Natural killer cell (primary cell): ENCODE results near the gene ANKRD63. TPM values are rescaled to one million over a fixed set of nuclear protein-coding genes. Genes with fewer than 3 reads are reported as not detected.

Experiments
- ATAC-seq, 3 donors: fragments of 150-1000 bp in 2 of 3; fragments of 200-7000 bp in 1 of 3; cut with Tn5 transposase; 1 replicate in 1 of 3; 2 replicates in 2 of 3; pipeline ENCODE4 v1.10.0; 2021; ENCODE audit warnings: mild to moderate bottlenecking in 2 of 3, moderate library complexity in 2 of 3
- DNase-seq, 2 donors: peaks; one replicate each; pipeline versions ENCODE4 v3.0.0 to v3.0.0-alpha.2; 2013 to 2021; ENCODE audit warnings: mixed read lengths in 1 of 2
- H3K27ac ChIP-seq: one replicate; pipeline ENCODE4 v1.5.1; 2013; ENCODE audit warnings: mild to moderate bottlenecking, low read length
- H3K27me3 ChIP-seq: one replicate; pipeline ENCODE4 v1.6.1; 2013; ENCODE audit warnings: low read length; ENCODE audit not compliant: control insufficient read depth, insufficient read depth
- H3K36me3 ChIP-seq: one replicate; pipeline ENCODE4 v1.6.1; 2013; ENCODE audit warnings: low read length; ENCODE audit not compliant: control insufficient read depth, insufficient read depth
- H3K4me1 ChIP-seq: one replicate; pipeline ENCODE4 v1.6.1; 2013; ENCODE audit warnings: low read length; ENCODE audit not compliant: control insufficient read depth, insufficient read depth
- H3K4me3 ChIP-seq: one replicate; pipeline ENCODE4 v1.5.1; 2013; ENCODE audit warnings: low read length
- H3K9me3 ChIP-seq: one replicate; pipeline ENCODE4 v1.6.1; 2013; ENCODE audit warnings: low read length; ENCODE audit not compliant: control insufficient read depth, insufficient read depth
- H3K27ac Mint-ChIP-seq, 2 donors: one replicate each; pipeline ENCODE4 v1.8.0; 2022; ENCODE audit warnings: mild to moderate bottlenecking in 2 of 2, mixed read lengths in 2 of 2, moderate library complexity in 1 of 2
- H3K27me3 Mint-ChIP-seq, 2 donors: one replicate each; pipeline ENCODE4 v1.8.0; 2022; ENCODE audit warnings: low read depth in 2 of 2, mixed read lengths in 2 of 2
- H3K36me3 Mint-ChIP-seq: one replicate; pipeline ENCODE4 v1.8.0; 2022; ENCODE audit warnings: mixed read lengths
- H3K4me1 Mint-ChIP-seq, 2 donors: one replicate each; pipeline ENCODE4 v1.8.0; 2022; ENCODE audit warnings: mixed read lengths in 2 of 2
- H3K4me3 Mint-ChIP-seq: one replicate; pipeline ENCODE4 v1.8.0; 2022; ENCODE audit warnings: mild to moderate bottlenecking, moderate library complexity, mixed read lengths
- H3K9me3 Mint-ChIP-seq, 2 donors: one replicate each; pipeline ENCODE4 v1.8.0; 2022; ENCODE audit warnings: mixed read lengths in 2 of 2
- CTCF ChIP-seq: fragments of 200-600 bp; IDR thresholded peaks from one replicate; pipeline ENCODE4 v1.8.0; 2022; ENCODE audit warnings: antibody characterized with exemption
- WGBS: methylation state at CpG from one replicate; pipeline ENCODE4 v1.1.7; 2013; ENCODE audit warnings: missing lambda C conversion rate; ENCODE audit not compliant: insufficient coverage; 5-methylcytosine and 5-hydroxymethylcytosine counted together
- intact Hi-C: fragments of 100-400 bp; cut with micrococcal nuclease; formaldehyde crosslinking; loops from one replicate; pipeline ENCODE4 v1.14.2; 2022
- total RNA-seq, 4 donors: library from RNA; stranded (reverse); fragments of 120-200 nt in 1 of 4; gene quantifications; one replicate each; pipeline versions ENCODE4 v1.2.3 to v1.2.4, GENCODE V29; 2013 to 2022

Gene ANKRD63
- total RNA-seq, 3 donors from 2014 or later (not counting 1 experiment from before 2014, with no cell fraction given): not detected

DNA sequence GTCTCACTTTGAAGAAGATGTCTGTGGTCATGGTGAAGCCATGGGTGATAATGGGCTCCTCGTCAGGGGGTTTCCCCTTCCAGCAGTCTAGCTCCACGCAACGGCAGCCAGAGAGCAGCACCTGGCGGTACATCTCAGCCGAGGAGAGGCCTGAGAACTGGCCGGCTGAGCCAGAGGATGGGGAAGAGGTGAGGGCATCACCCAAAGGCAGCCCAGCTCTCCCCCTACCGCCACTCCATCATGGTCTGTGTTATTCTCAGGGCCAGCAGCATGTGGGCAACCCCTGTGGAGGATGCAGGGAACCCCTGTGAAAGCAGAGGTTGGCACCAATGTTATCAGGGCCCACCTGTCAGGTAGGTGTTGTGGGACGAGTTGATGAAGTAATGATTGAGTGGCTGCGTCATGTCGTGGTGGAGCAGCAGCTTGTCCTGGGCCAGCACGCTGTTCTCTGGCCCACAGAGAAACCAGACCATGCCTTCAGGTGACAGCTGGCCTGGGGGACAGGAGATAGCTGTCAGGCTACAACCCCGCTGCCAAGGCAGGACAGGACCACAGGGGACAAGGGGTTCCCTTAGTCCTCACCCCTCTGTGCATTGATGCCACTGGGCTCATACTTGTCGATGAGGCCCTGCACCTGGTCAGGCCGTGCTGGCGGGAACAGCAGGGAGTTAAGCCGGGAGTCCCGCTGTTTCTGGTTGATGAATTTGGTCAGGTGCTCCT lies 15.5 kb upstream of the ANKRD63 start:
- Histone ChIP-seq H3K27me3 (no peaks in the 10 kb centered on the region), H3K4me3 (no peak overlapping the region), H3K36me3 (peaks cover 93% of the 10 kb centered on the region), H3K27ac (no peak overlapping the region), H3K4me1 (peaks cover 3% of the 10 kb centered on the region), H3K9me3 (no peaks in the 10 kb centered on the region)
- TF ChIP-seq CTCF: no peak
- DNase-seq: no peak
- Mint-ChIP-seq H3K4me1 (peaks cover 9 to 20% of the 10 kb centered on the region in 2 donors), H3K4me3 (no peak overlapping the region), H3K27me3 (no peaks in the 10 kb centered on the region), H3K36me3 (peaks cover 8% of the 10 kb centered on the region), H3K9me3 (no peaks in the 10 kb centered on the region), H3K27ac (no peak overlapping the region)
- no peak for ATAC-seq
- intact Hi-C loops: no loop called here
- WGBS: 89% methylated on average over 17 of the region's 17 CpGs

DNA sequence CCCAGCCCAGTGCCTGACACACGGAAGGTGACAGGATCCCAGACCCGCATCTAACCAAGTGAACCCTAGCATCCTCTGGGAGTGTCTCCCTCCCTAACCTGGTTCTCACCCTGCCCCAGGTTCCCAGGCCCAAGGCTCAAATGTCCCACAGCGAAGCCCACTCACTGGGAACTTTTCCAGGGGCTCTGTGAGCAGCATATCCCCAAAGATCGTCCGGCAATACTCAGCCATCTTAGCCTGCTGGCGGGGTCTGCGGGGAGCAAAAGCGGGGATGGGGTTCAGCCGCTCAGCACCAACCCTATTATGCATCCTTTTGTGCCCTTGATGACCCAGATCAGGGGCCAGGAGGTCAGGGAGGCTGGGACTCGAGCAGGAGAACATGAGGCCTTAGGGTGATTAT lies 14.5 kb upstream of the ANKRD63 start:
- DNase-seq (no peak), ATAC-seq (no peak)
- 98% methylated on average over 10 of the region's 10 CpGs for WGBS
- H3K9me3 Mint-ChIP-seq: no peaks in the 10 kb centered on the region
- no peak for TF ChIP-seq CTCF
- Histone ChIP-seq H3K27me3 (no peaks in the 10 kb centered on the region), H3K4me3 (no peak overlapping the region), H3K4me1 (no peaks in the 10 kb centered on the region), H3K9me3 (no peaks in the 10 kb centered on the region), H3K27ac (no peak overlapping the region), H3K36me3 (peaks cover 93% of the 10 kb centered on the region)
- no peak overlapping the region for H3K27ac Mint-ChIP-seq
- H3K4me3 Mint-ChIP-seq: no peak overlapping the region
- H3K36me3 Mint-ChIP-seq: peaks cover 8% of the 10 kb centered on the region
- peaks cover 7 to 19% of the 10 kb centered on the region in 2 donors for H3K4me1 Mint-ChIP-seq
- H3K27me3 Mint-ChIP-seq: no peaks in the 10 kb centered on the region
- intact Hi-C loops: no loop called here

GRCh38 chr15:40296561-40297230 lies 13.8 kb upstream of the ANKRD63 start:
- no peak for TF ChIP-seq CTCF
- H3K27me3 Mint-ChIP-seq: no peaks in the 10 kb centered on the region
- H3K4me3 Mint-ChIP-seq: no peak overlapping the region

More at GRCh38 chr15:40296561-40297230, 13.8 kb upstream of the ANKRD63 start:
- Mint-ChIP-seq H3K36me3 (peaks cover 8% of the 10 kb centered on the region), H3K4me1 (peaks cover 7 to 19% of the 10 kb centered on the region in 2 donors), H3K27ac (no peak overlapping the region), H3K9me3 (no peaks in the 10 kb centered on the region)
- H3K4me3 ChIP-seq: no peak overlapping the region
- no peaks in the 10 kb centered on the region for H3K9me3 ChIP-seq
- ATAC-seq (no peak), DNase-seq (no peak)
- no peaks in the 10 kb centered on the region for H3K27me3 ChIP-seq
- WGBS: 89% methylated on average over 5 of the region's 5 CpGs
- intact Hi-C loops: no loop called here
- H3K27ac ChIP-seq: no peak overlapping the region
- no peaks in the 10 kb centered on the region for H3K4me1 ChIP-seq
- peaks cover 94% of the 10 kb centered on the region for H3K36me3 ChIP-seq
